ENCODE measurements around the gene POTEB.
"Not testable (repeated sequence)": the region's sequence is repeated elsewhere in the genome, so short reads cannot be mapped to it uniquely, and the experiment has no call there.

The POTEB gene
- 0 reads per million in 18 experiments for total RNA-seq

DNA sequence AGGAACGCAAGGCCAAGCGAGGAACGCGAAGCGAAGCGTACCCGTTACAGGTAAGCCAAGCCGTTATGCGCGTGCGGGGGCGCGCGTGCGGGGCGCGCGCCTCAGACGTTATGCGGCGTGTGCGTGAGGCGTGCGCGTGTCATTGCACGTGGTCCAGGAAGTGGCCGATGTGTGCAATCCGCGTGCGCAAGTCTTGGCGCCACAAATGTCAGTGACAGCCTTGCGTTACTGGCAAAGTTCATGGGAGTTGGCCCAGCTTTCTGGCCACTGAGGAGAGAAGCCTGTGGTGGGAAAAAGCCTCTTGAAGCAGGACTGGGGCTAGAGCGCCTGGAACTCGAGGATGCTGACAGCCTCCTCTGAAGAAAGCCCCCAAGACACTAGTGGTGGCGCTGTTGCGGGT, at the start of gene POTEB:
Gene POTEB, minus strand, starts transcription at position 101 of the 400 bp plus-strand sequence. CDS start 489 bp downstream, outside the sequence.
- not testable (repeated sequence) for DNase-seq

DNA sequence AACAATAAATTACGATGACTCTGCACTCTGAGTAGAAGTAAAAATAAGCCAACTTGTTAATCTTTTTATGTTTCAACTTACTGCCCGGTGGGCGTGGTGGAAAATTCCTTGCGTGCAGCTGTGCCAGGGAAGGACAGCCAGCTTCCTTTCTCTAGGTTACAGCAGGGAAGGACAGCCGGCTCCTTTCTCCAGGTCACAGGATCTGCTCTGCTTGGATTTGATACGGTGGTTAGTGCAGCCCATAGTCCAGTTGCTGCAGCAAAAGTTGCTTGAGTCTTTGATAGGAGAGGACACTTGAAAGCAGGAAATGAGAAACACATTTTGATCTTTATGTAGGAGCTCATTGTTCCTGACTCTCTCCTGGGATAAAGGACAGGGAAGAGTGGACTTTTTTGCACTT, 13.4 kb upstream of the POTEB start:
- DNase-seq, result not testable (repeated sequence)

- not testable (repeated sequence) for DNase-seq
Measured at GRCh38 chr15:21889542-21889941, 12.0 kb upstream of the POTEB start.

GRCh38 chr15:21838831-21839230, 38.7 kb downstream of the POTEB start:
- DNase-seq, result not testable (repeated sequence)
